Fibroblast of peridontal ligament (primary cell): ENCODE measurements around the gene CC2D1A.
A peak's percentile ranks its signal among the peaks of the same experiment; 100 is the strongest.

ENCODE experiments used
- DNase-seq: peaks from one replicate; pipeline ENCODE4 v3.0.0-alpha.2; 2010; ENCODE audit errors: extremely low read depth

CC2D1A gene

GRCh38 chr19:13905634-13906520, at the start of gene CC2D1A, which contains the start of gene BRME1:
TSS of gene CC2D1A (plus strand) at chr19:13906201. CDS start at chr19:13906442, 241 bp downstream.
TSS of gene BRME1 (minus strand) at chr19:13906117. CDS start at chr19:13904892, 1,225 bp downstream.
- DNase-seq, result peak; percentile 69

GRCh38 chr19:13856497-13856896, 49.5 kb upstream of the CC2D1A start:
- no peak for DNase-seq

- DNase-seq, result no peak
Observed at GRCh38 chr19:13859361-13859880, 46.6 kb upstream of the CC2D1A start.

GRCh38 chr19:13860679-13861391, 45.2 kb upstream of the CC2D1A start:
- no peak for DNase-seq

GRCh38 chr19:13861392-13861713, 44.6 kb upstream of the CC2D1A start:
- no peak for DNase-seq

- peak; percentile 86 for DNase-seq
Observed at GRCh38 chr19:13861714-13862531, 44.1 kb upstream of the CC2D1A start.

- DNase-seq, result no peak
Observed at GRCh38 chr19:13864046-13864666, 41.8 kb upstream of the CC2D1A start.

GRCh38 chr19:13864667-13865570, 41.1 kb upstream of the CC2D1A start:
- no peak for DNase-seq

- no peak for DNase-seq
Observed at GRCh38 chr19:13865571-13866462, 40.2 kb upstream of the CC2D1A start.

GRCh38 chr19:13866463-13867046, 39.4 kb upstream of the CC2D1A start:
- no peak for DNase-seq

GRCh38 chr19:13868663-13869062, 37.3 kb upstream of the CC2D1A start:
- DNase-seq, result no peak

GRCh38 chr19:13869281-13869680, 36.7 kb upstream of the CC2D1A start:
- no peak for DNase-seq

- no peak for DNase-seq
Observed at GRCh38 chr19:13870873-13871272, 35.1 kb upstream of the CC2D1A start.

- DNase-seq, result no peak
Observed at GRCh38 chr19:13872339-13872694, 33.7 kb upstream of the CC2D1A start.

- no peak for DNase-seq
Observed at GRCh38 chr19:13872695-13873389, 33.2 kb upstream of the CC2D1A start.

GRCh38 chr19:13873834-13874515, 32.0 kb upstream of the CC2D1A start:
- no peak for DNase-seq

GRCh38 chr19:13875824-13876223, 30.2 kb upstream of the CC2D1A start:
- no peak for DNase-seq

- no peak for DNase-seq
Observed at GRCh38 chr19:13876834-13877233, 29.2 kb upstream of the CC2D1A start, which contains the start of gene NANOS3. TSS of gene NANOS3 (plus strand) at chr19:13877134. CDS start at chr19:13877249, 115 bp downstream.
